ENCODE data around the gene TAF6.
A peak's percentile ranks its signal among the peaks of the same experiment; 100 is the strongest.

DNA sequence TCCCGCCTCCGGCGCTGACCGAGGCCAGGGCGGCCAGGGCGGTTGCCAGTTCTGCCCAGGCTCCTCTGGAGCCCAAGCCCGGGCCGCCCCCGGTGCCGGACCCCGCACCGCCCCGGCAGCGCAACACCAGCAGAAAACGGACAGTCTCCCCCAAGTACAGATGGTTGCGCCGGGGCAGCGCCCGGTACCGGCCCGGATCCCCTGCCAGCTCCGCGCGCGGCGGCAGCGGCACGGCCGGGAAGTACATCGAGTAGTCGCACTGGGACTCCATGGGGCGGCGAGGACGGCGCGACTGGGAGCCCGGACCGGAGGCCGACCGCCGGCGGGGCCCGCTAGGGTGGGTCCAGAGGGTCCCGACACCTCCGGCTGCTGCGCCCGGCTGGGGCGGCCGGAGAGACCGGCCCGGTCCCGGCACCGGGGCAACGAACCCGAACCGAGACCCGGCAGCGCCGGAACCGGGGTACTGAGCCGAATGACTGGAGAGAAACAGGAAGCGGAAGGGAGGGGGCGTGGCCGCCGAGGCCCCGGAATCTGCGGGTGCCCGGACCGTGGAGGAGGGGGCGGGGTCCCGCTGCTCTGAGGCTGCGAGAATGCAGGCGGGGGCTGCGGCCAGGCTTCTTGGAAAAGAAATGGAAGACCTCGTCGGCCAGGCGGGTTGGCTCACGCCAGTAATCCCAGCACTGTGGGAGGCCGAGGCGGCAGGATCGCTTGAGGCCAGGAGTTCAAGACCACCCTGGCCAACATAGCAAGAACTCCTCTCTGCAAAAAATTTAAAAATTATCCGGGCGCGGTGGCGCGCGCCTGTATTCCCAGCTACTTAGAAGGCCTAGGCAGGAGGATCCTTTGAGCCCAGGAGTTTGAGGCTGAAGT, 39.3 kb upstream of the TAF6 start, which contains the start of gene TRAPPC14:
- TF ChIP-seq POLR2AphosphoS5 (IDR thresholded peaks at IDR 0.05) (peak; percentile 56 to 81 (median 75)), EP300 (IDR thresholded peaks at IDR 0.05; ENCODE audit: low read depth) (no peak)
- TF ChIP-seq, protein P1, sequence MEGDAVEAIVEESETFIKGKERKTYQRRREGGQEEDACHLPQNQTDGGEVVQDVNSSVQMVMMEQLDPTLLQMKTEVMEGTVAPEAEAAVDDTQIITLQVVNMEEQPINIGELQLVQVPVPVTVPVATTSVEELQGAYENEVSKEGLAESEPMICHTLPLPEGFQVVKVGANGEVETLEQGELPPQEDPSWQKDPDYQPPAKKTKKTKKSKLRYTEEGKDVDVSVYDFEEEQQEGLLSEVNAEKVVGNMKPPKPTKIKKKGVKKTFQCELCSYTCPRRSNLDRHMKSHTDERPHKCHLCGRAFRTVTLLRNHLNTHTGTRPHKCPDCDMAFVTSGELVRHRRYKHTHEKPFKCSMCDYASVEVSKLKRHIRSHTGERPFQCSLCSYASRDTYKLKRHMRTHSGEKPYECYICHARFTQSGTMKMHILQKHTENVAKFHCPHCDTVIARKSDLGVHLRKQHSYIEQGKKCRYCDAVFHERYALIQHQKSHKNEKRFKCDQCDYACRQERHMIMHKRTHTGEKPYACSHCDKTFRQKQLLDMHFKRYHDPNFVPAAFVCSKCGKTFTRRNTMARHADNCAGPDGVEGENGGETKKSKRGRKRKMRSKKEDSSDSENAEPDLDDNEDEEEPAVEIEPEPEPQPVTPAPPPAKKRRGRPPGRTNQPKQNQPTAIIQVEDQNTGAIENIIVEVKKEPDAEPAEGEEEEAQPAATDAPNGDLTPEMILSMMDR (IDR thresholded peaks at IDR 0.05): peak in 1 of 5 experiments; percentile 15

Data from transverse colon (tissue), 4 donors.